GM13976 (cell line): ENCODE data around the gene CDH13.

Experiments
- DNase-seq: peaks from one replicate; pipeline ENCODE4 v3.0.0; 2012; ENCODE audit warnings: low spot score
- in situ Hi-C: fragments of 300-500 bp; cut with MboI; formaldehyde crosslinking; loops from one replicate; pipeline ENCODE4 v1.12.0; 2022; ENCODE audit warnings: low sequenced_read_pairs, mixed read lengths, inconsistent platforms; ENCODE audit not compliant: unreplicated experiment
- TF ChIP-seq, protein P1 (sequence below): IDR thresholded peaks from 2 replicates; pipeline ENCODE4 v1.5.1; 2012; ENCODE audit warnings: borderline replicate concordance, mild to moderate bottlenecking; ENCODE audit not compliant: insufficient read depth; ENCODE audit errors: extremely low read depth, missing control alignments, control extremely low read depth

The CDH13 gene

DNA sequence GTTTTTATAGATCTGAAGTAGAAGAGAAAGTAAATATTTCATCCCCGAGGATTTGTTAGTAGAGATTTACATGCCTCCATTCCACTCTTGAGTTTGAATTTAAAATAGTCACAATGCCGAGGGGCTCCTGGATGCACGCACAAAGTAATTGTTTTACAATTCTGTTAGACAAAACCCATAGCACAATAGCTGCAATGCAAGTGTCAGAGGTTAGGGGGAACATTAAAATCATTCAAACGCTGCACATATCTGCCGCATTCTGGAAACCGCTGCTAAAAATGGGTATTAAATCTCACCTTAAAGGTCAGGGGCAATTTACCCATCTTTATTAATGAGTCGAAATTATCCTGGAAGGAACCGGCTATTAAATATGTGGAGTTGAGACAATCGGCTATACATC, 652.5 kb downstream of the CDH13 start:
- in situ Hi-C loops, result no loop called here
- TF ChIP-seq, protein P1, sequence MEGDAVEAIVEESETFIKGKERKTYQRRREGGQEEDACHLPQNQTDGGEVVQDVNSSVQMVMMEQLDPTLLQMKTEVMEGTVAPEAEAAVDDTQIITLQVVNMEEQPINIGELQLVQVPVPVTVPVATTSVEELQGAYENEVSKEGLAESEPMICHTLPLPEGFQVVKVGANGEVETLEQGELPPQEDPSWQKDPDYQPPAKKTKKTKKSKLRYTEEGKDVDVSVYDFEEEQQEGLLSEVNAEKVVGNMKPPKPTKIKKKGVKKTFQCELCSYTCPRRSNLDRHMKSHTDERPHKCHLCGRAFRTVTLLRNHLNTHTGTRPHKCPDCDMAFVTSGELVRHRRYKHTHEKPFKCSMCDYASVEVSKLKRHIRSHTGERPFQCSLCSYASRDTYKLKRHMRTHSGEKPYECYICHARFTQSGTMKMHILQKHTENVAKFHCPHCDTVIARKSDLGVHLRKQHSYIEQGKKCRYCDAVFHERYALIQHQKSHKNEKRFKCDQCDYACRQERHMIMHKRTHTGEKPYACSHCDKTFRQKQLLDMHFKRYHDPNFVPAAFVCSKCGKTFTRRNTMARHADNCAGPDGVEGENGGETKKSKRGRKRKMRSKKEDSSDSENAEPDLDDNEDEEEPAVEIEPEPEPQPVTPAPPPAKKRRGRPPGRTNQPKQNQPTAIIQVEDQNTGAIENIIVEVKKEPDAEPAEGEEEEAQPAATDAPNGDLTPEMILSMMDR, result no peak
- no peak for DNase-seq

DNA sequence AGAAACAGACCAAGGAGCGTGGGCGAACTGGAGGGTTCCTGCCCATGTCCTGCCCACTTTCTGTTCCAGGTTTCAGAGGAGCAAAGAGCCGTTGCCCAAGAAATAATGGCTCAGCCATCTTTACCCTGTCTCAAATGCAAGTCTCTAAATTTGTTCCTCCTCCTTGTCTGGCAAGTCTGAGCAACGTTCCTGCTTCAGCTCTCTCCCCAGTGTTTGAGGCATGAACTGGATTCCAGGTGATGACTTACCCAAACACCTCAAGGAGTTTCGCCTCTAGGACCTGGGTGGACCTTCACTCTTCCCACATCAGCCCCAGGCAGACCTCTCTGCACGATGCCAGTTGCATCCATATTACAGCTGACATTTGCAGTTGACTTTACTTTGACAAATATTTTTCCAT, 659.2 kb downstream of the CDH13 start:
- in situ Hi-C loops, result no loop called here
- TF ChIP-seq, protein P1, result no peak
- DNase-seq, result no peak

DNA sequence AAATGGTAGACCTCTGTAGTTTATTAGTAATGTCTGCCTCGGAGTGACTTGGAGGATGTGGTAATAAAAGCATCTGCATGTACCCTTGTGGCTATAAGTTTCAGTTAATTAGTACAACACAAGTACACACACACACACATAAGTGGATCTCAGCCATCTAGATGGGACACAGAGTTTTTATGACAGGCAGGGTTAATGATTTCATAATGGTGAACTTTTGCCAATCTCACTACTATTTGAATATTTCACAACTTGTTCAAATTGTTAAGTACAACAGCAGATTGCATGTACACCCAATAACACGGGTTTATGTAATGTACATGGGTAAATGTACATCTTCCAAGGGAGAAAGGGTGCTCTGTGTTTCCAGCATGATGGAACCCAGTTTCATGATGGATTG, 669.7 kb downstream of the CDH13 start:
- no peak for DNase-seq
- in situ Hi-C loops, result no loop called here
- TF ChIP-seq, protein P1, result no peak

DNA sequence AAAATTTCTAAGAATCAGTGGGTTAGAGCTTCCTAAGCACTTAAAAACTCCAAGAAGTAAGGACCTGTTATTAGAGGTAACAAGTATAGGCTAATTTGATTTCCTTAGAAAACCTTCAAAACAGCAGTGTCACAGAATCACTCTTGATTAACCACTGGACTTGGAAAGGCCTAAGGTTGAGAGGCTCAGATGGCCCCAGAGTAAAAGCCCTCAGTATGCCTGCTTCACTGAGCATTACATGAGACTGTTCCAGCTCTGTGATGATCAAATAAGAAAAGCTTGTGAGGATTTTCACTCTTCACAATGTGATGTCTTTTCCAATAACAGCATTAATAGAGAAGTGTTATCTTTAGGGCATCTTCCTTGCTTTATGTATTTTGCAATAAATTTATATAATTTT, 671.8 kb downstream of the CDH13 start:
- TF ChIP-seq, protein P1, result no peak
- in situ Hi-C loops, result no loop called here
- no peak for DNase-seq

DNA sequence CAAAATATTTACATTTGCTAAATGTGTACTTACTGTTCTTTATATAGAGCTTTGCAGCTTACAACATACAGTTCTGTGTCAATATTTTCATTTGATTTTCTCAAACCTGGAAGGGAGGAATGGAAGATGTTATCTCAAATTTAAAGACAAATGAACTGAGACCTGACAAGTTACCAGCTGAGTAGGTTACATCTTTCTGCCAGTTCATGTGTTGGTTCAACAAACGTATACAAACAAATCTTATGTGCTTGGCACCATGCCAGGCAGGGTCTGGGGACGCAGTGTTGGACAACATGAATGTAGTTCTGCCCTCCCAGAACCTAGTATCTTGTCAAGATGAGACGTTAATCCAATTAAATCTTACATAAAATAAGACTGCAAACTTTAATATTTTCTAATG, 673.6 kb downstream of the CDH13 start:
- TF ChIP-seq, protein P1, result no peak
- in situ Hi-C loops, result no loop called here

DNA sequence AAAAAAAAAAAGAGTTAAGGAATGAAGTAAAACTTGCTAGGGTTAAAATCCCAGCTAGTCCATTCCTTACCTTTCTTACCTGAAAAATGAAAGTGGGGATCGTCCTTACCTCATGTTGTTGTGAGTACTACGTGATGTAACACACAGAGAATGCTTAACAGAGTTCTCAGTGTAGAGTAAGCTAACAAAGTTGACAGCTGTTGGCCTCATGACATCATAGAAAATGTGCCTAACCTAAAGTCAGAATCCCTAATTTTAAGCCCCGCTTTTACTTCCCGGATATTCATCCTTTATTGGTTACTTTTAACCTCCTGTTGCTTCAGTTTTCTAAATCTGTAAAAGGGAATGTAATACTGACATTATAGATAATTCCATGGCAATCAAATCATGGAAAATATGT, 675.2 kb downstream of the CDH13 start:
- no peak for DNase-seq
- TF ChIP-seq, protein P1, result no peak
- in situ Hi-C loops, result no loop called here

More for the DNA sequence above, 673.6 kb downstream of the CDH13 start:
- no peak for DNase-seq

DNA sequence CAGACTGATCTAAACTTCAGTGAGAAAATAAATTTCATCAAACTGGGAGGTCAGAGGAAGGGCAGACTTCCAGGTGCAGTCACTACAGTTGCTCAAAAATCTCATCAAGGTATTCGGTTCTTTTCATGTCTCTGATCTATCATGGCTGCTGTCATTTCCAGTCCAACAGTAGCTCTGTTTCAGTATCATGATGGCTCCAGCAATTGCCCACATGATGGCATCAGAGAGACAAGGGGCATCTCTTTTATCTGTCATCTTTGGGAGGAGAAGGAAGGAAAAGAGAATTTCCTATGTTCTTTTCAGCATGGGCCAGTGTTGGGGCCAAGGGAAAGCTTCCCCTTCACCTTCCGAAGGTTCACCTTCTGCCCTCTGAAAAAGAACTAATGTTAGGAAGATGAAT, 676.1 kb downstream of the CDH13 start:
- DNase-seq, result no peak
- TF ChIP-seq, protein P1, result no peak
- in situ Hi-C loops, result no loop called here
